ENCODE results near the gene TRIP13. TPM values are rescaled to one million over a fixed set of nuclear protein-coding genes. Genes with fewer than 3 reads are reported as not detected.
A peak's percentile ranks its signal among the peaks of the same experiment; 100 is the strongest.

The TRIP13 gene
- total and polyA plus RNA-seq, 9 of the 15 experiments (the other 6 are each of a cell fraction or from before 2014, with no cell fraction given) = 24.1 to 116 (median 53.2) TPM

GRCh38 chr5:935510-936084, 42.9 kb downstream of the TRIP13 start (continued):
- TF ChIP-seq TFE3 (CRISPR knock-in tag; IDR thresholded peaks at IDR 0.05) (no peak), NR4A1 (CRISPR knock-in tag; IDR thresholded peaks at IDR 0.05) (no peak), NR4A1 (tag; IDR thresholded peaks at IDR 0.05) (no peak), ZNF174 (CRISPR knock-in tag; IDR thresholded peaks at IDR 0.05) (no peak), RNF2 (IDR thresholded peaks at IDR 0.05) (no peak), MBD1 (CRISPR knock-in tag; IDR thresholded peaks at IDR 0.05) (no peak), FOS (IDR thresholded peaks at IDR 0.05; ENCODE audit: extremely low read depth, insufficient read length) (no peak), ZNF12 (CRISPR knock-in tag; IDR thresholded peaks at IDR 0.05) (no peak), RBM39 (optimal IDR thresholded peaks at IDR 0.05; ENCODE audit: low read depth, low read length) (no peak), ZNF584 (CRISPR knock-in tag; IDR thresholded peaks at IDR 0.05; ENCODE audit: low read depth) (no peak), ELK3 (CRISPR knock-in tag; IDR thresholded peaks at IDR 0.05) (no peak), FOXO4 (CRISPR knock-in tag; IDR thresholded peaks at IDR 0.05) (no peak), GMEB1 (CRISPR knock-in tag; IDR thresholded peaks at IDR 0.05) (0 out of 2 replicates have a peak, but pooled peaks have one; percentile 13)
- TF ChIP-seq, protein P1, sequence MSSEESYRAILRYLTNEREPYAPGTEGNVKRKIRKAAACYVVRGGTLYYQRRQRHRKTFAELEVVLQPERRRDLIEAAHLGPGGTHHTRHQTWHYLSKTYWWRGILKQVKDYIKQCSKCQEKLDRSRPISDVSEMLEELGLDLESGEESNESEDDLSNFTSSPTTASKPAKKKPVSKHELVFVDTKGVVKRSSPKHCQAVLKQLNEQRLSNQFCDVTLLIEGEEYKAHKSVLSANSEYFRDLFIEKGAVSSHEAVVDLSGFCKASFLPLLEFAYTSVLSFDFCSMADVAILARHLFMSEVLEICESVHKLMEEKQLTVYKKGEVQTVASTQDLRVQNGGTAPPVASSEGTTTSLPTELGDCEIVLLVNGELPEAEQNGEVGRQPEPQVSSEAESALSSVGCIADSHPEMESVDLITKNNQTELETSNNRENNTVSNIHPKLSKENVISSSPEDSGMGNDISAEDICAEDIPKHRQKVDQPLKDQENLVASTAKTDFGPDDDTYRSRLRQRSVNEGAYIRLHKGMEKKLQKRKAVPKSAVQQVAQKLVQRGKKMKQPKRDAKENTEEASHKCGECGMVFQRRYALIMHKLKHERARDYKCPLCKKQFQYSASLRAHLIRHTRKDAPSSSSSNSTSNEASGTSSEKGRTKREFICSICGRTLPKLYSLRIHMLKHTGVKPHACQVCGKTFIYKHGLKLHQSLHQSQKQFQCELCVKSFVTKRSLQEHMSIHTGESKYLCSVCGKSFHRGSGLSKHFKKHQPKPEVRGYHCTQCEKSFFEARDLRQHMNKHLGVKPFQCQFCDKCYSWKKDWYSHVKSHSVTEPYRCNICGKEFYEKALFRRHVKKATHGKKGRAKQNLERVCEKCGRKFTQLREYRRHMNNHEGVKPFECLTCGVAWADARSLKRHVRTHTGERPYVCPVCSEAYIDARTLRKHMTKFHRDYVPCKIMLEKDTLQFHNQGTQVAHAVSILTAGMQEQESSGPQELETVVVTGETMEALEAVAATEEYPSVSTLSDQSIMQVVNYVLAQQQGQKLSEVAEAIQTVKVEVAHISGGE (CRISPR knock-in tag; IDR thresholded peaks at IDR 0.05) = no peak
- TF ChIP-seq, protein P2, sequence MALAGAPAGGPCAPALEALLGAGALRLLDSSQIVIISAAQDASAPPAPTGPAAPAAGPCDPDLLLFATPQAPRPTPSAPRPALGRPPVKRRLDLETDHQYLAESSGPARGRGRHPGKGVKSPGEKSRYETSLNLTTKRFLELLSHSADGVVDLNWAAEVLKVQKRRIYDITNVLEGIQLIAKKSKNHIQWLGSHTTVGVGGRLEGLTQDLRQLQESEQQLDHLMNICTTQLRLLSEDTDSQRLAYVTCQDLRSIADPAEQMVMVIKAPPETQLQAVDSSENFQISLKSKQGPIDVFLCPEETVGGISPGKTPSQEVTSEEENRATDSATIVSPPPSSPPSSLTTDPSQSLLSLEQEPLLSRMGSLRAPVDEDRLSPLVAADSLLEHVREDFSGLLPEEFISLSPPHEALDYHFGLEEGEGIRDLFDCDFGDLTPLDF (CRISPR knock-in tag; IDR thresholded peaks at IDR 0.05) = no peak

All from K562 (cell line).